ENCODE data around the gene PI4K2A.
"Not testable (repeated sequence)": the region's sequence is repeated elsewhere in the genome, so short reads cannot be mapped to it uniquely, and the experiment has no call there.

DNA sequence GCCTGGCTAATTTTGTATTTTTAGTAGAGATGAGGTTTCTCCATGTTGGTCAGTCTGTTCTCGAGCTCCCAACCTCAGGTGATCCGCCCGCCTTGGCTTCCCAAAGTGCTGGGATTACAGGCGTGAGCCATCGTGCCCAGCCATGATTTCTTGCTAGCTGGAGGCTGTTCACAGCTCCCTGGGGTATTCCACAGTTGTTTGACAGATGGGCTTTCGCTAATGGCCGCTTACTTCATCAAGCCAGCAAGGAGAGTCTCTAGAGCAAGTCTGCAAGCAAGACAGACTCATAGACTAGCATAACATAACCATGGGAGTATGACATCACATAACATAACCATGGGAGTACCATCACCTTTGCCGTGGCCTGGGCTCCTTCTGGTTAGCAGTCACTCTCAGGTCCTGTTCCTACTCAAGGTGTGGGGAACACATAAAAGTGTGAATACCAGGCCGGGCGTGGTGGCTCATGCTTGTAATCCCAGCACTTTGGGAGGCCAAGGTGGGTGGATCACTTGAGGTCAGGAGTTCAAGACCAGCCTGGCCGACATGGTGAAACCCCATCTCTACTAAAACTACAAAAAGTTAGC lies 57.7 kb downstream of the PI4K2A start:
- TF ChIP-seq, protein P1, sequence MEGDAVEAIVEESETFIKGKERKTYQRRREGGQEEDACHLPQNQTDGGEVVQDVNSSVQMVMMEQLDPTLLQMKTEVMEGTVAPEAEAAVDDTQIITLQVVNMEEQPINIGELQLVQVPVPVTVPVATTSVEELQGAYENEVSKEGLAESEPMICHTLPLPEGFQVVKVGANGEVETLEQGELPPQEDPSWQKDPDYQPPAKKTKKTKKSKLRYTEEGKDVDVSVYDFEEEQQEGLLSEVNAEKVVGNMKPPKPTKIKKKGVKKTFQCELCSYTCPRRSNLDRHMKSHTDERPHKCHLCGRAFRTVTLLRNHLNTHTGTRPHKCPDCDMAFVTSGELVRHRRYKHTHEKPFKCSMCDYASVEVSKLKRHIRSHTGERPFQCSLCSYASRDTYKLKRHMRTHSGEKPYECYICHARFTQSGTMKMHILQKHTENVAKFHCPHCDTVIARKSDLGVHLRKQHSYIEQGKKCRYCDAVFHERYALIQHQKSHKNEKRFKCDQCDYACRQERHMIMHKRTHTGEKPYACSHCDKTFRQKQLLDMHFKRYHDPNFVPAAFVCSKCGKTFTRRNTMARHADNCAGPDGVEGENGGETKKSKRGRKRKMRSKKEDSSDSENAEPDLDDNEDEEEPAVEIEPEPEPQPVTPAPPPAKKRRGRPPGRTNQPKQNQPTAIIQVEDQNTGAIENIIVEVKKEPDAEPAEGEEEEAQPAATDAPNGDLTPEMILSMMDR (tag by site-specific recombination; IDR thresholded peaks at IDR 0.05): not testable (repeated sequence)
- TF ChIP-seq, protein P2, sequence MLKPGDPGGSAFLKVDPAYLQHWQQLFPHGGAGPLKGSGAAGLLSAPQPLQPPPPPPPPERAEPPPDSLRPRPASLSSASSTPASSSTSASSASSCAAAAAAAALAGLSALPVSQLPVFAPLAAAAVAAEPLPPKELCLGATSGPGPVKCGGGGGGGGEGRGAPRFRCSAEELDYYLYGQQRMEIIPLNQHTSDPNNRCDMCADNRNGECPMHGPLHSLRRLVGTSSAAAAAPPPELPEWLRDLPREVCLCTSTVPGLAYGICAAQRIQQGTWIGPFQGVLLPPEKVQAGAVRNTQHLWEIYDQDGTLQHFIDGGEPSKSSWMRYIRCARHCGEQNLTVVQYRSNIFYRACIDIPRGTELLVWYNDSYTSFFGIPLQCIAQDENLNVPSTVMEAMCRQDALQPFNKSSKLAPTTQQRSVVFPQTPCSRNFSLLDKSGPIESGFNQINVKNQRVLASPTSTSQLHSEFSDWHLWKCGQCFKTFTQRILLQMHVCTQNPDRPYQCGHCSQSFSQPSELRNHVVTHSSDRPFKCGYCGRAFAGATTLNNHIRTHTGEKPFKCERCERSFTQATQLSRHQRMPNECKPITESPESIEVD (tag by site-specific recombination; IDR thresholded peaks at IDR 0.05): not testable (repeated sequence)
- not testable (repeated sequence) for TF ChIP-seq ZNF155 (tag by site-specific recombination; IDR thresholded peaks at IDR 0.05)
- TF ChIP-seq, protein P3, sequence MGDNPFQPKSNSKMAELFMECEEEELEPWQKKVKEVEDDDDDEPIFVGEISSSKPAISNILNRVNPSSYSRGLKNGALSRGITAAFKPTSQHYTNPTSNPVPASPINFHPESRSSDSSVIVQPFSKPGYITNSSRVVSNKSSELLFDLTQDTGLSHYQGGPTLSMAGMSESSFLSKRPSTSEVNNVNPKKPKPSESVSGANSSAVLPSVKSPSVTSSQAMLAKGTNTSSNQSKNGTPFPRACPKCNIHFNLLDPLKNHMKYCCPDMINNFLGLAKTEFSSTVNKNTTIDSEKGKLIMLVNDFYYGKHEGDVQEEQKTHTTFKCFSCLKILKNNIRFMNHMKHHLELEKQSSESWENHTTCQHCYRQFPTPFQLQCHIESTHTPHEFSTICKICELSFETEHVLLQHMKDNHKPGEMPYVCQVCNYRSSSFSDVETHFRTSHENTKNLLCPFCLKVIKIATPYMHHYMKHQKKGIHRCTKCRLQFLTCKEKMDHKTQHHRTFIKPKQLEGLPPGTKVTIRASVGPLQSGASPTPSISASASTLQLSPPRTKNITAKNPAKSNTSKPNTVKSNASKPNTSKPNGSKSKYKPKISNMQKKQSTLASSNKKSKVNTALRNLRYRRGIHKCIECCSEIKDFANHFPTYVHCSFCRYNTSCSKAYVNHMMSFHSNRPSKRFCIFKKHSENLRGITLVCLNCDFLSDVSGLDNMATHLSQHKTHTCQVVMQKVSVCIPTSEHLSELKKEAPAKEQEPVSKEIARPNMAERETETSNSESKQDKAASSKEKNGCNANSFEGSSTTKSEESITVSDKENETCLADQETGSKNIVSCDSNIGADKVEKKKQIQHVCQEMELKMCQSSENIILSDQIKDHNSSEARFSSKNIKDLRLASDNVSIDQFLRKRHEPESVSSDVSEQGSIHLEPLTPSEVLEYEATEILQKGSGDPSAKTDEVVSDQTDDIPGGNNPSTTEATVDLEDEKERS (tag by site-specific recombination; IDR thresholded peaks at IDR 0.05): not testable (repeated sequence)
